Testis (tissue), 3 donors: Measurements from ENCODE around the gene CCNE1. TPM values are rescaled to one million over a fixed set of nuclear protein-coding genes. Genes with fewer than 3 reads are reported as not detected.

Experiments used
- DNase-seq: peaks from one replicate; pipeline ENCODE4 v3.0.0-alpha.2; 2019
- H3K27ac ChIP-seq, 2 donors: fragments of 200-600 bp; sonication (generic); one replicate each; pipeline ENCODE4 v1.5.1; 2019
- H3K27me3 ChIP-seq: fragments of 200-600 bp; sonication (generic); one replicate; pipeline ENCODE4 v1.5.1; 2019
- H3K36me3 ChIP-seq: fragments of 200-600 bp; sonication (generic); one replicate; pipeline ENCODE4 v1.5.1; 2017; ENCODE audit warnings: low read depth; ENCODE audit errors: missing control alignments
- H3K4me1 ChIP-seq: fragments of 200-600 bp; sonication (generic); one replicate; pipeline ENCODE4 v1.5.1; 2019
- H3K4me3 ChIP-seq, 2 donors: fragments of 200-600 bp; sonication (generic); one replicate each; pipeline ENCODE4 v1.5.1; 2017 to 2019
- H3K9me3 ChIP-seq: fragments of 200-600 bp; sonication (generic); one replicate; pipeline ENCODE4 v1.5.1; 2017
- CTCF ChIP-seq, 3 experiments: fragments of 450-650 bp in 2 of 3; fragments of 200-600 bp in 1 of 3; sonication (generic) in 1 of 3; IDR thresholded peaks; one replicate each; pipeline ENCODE4 v1.5.1; 2016 to 2019; ENCODE audit warnings: antibody characterized with exemption in 3 of 3, mild to moderate bottlenecking in 2 of 3, moderate library complexity in 1 of 3
- POLR2A ChIP-seq: fragments of 450-650 bp; IDR thresholded peaks from one replicate; pipeline ENCODE4 v1.6.1; 2017; ENCODE audit warnings: antibody characterized with exemption, mild to moderate bottlenecking, moderate library complexity
- WGBS, 2 donors: methylation state at CpG; one replicate each; pipeline ENCODE4 v1.1.5; 2018; 5-methylcytosine and 5-hydroxymethylcytosine counted together
- intact Hi-C: fragments of 100-400 bp; cut with DNase I; formaldehyde crosslinking; loops from one replicate; pipeline ENCODE4 v1.15.1; 2023; ENCODE audit warnings: low total_unique reads
- polyA plus RNA-seq: library from polyadenylated mRNA; stranded (reverse); fragments of 350-450 nt; fragmentation: Illumina TruSeq; extraction: RNeasy Lipid Tissue Mini Kit (QIAGEN cat#74804); gene quantifications from one replicate; pipeline ENCODE4 v1.2.3, GENCODE V29; 2014; ENCODE audit warnings: low read depth, low replicate concordance; ENCODE audit not compliant: insufficient read depth
- total RNA-seq, 2 donors: library from RNA; depleted of rRNA; stranded (reverse); fragments of >200 nt; gene quantifications; one replicate each; pipeline ENCODE4 v1.2.3, GENCODE V29; 2016

Gene CCNE1
- total and polyA plus RNA-seq, 3 donors from 2014 or later = 16.3 to 32.2 (median 17.6) TPM

- Histone ChIP-seq H3K4me1 (no peaks in the 10 kb centered on the region), H3K4me3 (no peak overlapping the region), H3K36me3 (no peaks in the 10 kb centered on the region), H3K27me3 (no peaks in the 10 kb centered on the region), H3K9me3 (no peaks in the 10 kb centered on the region), H3K27ac (no peak overlapping the region)
- WGBS, 2 donors = 91 to 96% methylated on average over 3 to 6 of the region's 6 CpGs
- TF ChIP-seq POLR2A (no peak), CTCF (IDR thresholded peaks at IDR 0.05) (no peak)
- intact Hi-C loops = no loop called here
- DNase-seq = no peak
Measured at GRCh38 chr19:29837448-29837981, 25.7 kb downstream of the CCNE1 start.

GRCh38 chr19:29837996-29838395 lies 26.2 kb downstream of the CCNE1 start:
- no peak for TF ChIP-seq POLR2A
- Histone ChIP-seq H3K9me3 (no peaks in the 10 kb centered on the region), H3K4me3 (no peak overlapping the region), H3K4me1 (peaks cover 4% of the 10 kb centered on the region), H3K36me3 (no peaks in the 10 kb centered on the region), H3K27ac (no peak overlapping the region), H3K27me3 (no peaks in the 10 kb centered on the region)
- no peak for DNase-seq
- intact Hi-C loops = no loop called here
- 91 to 93% methylated on average over 8 to 9 of the region's 9 CpGs for WGBS, 2 donors

GRCh38 chr19:29840066-29840950 lies 28.5 kb downstream of the CCNE1 start:
- WGBS, 2 donors = 72 to 83% methylated on average over 19 to 22 of the region's 22 CpGs
- TF ChIP-seq CTCF (IDR thresholded peaks at IDR 0.05) (no peak), POLR2A (no peak)
- no peaks in the 10 kb centered on the region for H3K27me3 ChIP-seq
- H3K9me3 ChIP-seq = no peaks in the 10 kb centered on the region
- H3K36me3 ChIP-seq = no peaks in the 10 kb centered on the region
- H3K4me3 ChIP-seq = no peak overlapping the region
- DNase-seq = no peak
- intact Hi-C loops = no loop called here
- H3K27ac ChIP-seq = no peak overlapping the region
- H3K4me1 ChIP-seq = peaks cover 15% of the 10 kb centered on the region

DNA sequence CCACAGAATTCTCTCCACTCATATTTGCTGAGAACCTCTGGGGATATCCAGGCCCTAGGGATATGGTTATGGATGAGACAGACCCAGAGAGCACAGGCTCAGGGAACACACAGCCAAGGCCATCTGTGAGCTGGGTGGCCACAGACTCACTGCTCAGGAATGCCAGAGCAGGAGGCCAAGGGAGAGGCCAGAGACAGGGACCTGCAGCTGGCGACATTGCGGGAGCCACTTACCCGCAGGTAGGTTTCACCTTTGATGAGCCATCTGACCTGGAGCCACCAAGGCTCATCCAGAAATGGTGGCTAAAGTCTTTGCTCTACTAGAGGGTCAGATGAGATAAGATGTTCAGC lies 29.4 kb downstream of the CCNE1 start:
- Histone ChIP-seq H3K27ac (no peak overlapping the region), H3K9me3 (no peaks in the 10 kb centered on the region), H3K4me3 (no peak overlapping the region), H3K27me3 (no peaks in the 10 kb centered on the region), H3K4me1 (peaks cover 15% of the 10 kb centered on the region), H3K36me3 (no peaks in the 10 kb centered on the region)
- no peak for DNase-seq
- WGBS, 2 donors = 79 to 85% methylated on average over 3 of the region's 3 CpGs
- intact Hi-C loops = no loop called here
- no peak for TF ChIP-seq CTCF (IDR thresholded peaks at IDR 0.05)

DNA sequence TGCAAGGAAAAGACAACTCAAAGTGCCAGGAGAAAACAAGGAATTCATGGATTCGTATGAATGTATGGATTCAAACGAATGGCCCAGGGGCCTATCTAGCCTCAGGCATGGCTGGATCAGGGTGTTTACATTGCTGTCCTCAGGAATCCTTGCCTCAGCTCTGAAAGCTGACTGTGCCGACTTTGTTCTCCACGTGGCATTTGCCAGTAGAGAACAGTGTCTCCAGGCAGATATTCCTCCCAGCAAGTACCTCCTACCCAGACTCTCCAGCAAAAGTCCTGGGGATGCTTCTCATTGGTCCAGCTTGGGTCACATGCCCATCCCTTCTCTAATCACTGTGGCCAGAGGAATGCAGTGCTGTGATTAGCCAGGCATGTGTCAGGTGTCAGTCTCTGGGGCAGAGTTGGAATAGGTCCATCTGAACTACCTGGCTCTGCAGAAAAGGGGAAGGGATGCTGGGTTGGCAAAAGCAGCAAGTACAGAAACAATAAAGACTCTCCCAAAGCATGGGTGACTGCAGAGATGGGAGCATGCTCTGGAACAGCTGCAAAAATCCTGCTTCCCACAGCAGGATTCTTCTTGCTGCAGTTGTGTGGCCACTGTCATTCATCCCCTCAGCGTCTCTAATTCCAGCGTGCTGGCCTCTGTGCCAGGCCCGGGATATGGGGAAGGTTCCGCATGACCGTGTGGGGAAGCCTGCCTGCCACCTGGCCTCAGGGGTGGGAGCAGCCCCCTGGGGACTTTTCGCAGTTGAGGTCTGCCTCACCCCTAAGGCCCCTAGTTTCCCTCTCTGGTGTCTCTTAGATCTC lies 30.0 kb downstream of the CCNE1 start:
- no peak for DNase-seq
- no peaks in the 10 kb centered on the region for H3K36me3 ChIP-seq
- WGBS, 2 donors = 86 to 87% methylated on average over 10 of the region's 10 CpGs
- peaks cover 15% of the 10 kb centered on the region for H3K4me1 ChIP-seq
- no peaks in the 10 kb centered on the region for H3K9me3 ChIP-seq
- H3K27me3 ChIP-seq = no peaks in the 10 kb centered on the region
- intact Hi-C loops = no loop called here
- H3K27ac ChIP-seq = no peak overlapping the region
- H3K4me3 ChIP-seq = no peak overlapping the region
- no peak for TF ChIP-seq CTCF (IDR thresholded peaks at IDR 0.05)
- TF ChIP-seq POLR2A = no peak
